HG03108 (cell line): ENCODE measurements around the gene IFNAR2.

Experiments
- ATAC-seq: cut with Tn5 transposase; IDR thresholded peaks from one replicate; pipeline ENCODE4 v1.9.1; 2021; ENCODE audit warnings: moderate library complexity; ENCODE audit not compliant: unreplicated experiment

The IFNAR2 gene

GRCh38 chr21:33266050-33266788, 36.5 kb downstream of the IFNAR2 start, which contains the start of gene IL10RB:
Gene IL10RB (plus strand): TSS chr21:33266367. CDS start chr21:33266466, 99 bp downstream.
- ATAC-seq: peak; percentile 34

GRCh38 chr21:33266789-33267135, 37.0 kb downstream of the IFNAR2 start:
- peak; percentile 1 for ATAC-seq

GRCh38 chr21:33267250-33267649, 37.5 kb downstream of the IFNAR2 start:
- ATAC-seq: no peak

GRCh38 chr21:33268393-33268736, 38.6 kb downstream of the IFNAR2 start:
- ATAC-seq: peak; percentile 13

- peak; percentile 58 for ATAC-seq
Measured at GRCh38 chr21:33268737-33269441, 39.2 kb downstream of the IFNAR2 start.

GRCh38 chr21:33270986-33271385, 41.2 kb downstream of the IFNAR2 start:
- ATAC-seq: no peak

GRCh38 chr21:33273044-33273443, 43.3 kb downstream of the IFNAR2 start:
- no peak for ATAC-seq

- ATAC-seq: no peak
Measured at GRCh38 chr21:33278721-33279120, 49.0 kb downstream of the IFNAR2 start.

- ATAC-seq: no peak
Measured at GRCh38 chr21:33279330-33279820, 49.6 kb downstream of the IFNAR2 start.
